ENCODE data around the gene MBNL1.
"Not testable (repeated sequence)": the region's sequence is repeated elsewhere in the genome, so short reads cannot be mapped to it uniquely, and the experiment has no call there.

Gene MBNL1

DNA sequence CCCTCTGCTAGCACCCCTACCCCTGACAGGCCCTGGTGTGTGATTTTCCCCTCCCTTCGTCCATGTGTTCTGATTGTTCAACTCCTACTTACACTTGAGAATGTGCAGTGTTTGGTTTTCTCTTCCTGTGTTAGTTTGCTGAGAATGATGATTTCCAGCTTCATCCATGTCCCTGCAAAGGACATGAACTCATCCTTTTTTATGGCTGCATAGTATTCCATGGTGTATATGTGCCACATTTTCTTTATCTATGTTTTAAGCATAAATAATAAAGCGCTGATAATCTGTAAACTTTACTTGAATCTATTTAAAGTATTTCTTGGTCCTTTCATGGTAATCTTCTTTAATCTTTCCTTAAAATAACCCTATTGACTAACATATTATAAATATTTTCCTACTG lies 128.6 kb downstream of the MBNL1 start:
- DNase-seq (ENCODE audit: low read depth in 1 of 2, low spot score in 1 of 2): not testable (repeated sequence)

- no peak for DNase-seq (ENCODE audit: low read depth in 1 of 2, low spot score in 1 of 2)
Measured at GRCh38 chr3:152398495-152398894, 129.8 kb downstream of the MBNL1 start.

- no peak for DNase-seq (ENCODE audit: low read depth in 1 of 2, low spot score in 1 of 2)
Measured at GRCh38 chr3:152399374-152399773, 130.6 kb downstream of the MBNL1 start.

DNA sequence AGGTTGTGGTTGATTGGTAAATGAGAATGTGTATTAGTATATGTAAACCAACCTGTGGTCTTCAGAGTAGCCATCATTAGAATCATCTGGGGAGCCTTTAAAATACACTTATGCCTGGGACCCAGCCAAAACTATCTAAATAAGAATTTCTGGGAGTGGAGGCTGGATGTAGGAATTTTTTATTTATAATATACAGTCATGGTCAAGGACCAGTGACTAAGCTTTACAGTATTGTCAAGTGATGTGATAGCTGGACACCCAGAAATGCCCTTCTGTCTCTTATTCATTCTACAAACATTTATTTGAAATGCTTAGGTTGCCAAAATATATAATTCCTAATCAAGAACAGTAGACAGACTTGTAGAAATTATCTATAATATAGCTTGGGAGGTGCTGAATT lies 132.2 kb downstream of the MBNL1 start:
- no peak for DNase-seq (ENCODE audit: low read depth in 1 of 2, low spot score in 1 of 2)

DNA sequence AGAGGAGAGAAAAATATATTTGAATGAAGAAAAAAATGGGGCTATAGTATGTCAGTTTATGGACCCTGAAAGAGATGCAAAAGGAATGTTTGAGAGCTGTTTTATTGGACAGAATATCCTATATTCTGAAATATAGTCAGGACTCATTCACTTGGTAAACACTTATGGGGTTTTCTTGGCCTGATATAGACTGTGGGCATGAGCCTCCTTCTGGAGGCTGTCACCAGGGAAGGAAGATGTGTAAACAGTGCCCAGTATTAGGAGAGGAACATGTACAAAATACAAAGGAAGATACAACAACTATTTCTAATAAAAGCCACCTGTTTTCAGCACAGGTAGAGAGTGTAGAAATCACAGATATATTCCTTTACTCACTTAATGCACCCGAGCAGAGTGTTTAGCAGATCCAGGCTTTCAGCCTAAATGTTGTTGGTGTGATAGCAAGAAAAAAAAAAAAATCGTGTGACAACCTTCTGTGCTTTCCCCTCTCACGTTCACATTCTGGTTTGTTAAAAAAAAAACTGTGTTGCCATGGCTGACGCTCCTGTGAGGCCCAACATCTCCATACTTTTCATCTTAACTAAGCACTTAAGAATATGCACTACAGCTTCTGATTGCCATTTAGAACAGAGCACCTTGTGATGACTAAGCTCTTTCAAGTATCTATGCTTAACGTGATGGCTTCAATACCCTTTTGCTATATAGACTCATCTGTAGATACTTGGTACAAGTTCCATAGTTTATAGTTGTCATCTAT lies 134.1 kb downstream of the MBNL1 start:
- no peak for DNase-seq (ENCODE audit: low read depth in 1 of 2, low spot score in 1 of 2)

GRCh38 chr3:152403632-152404066 lies 134.9 kb downstream of the MBNL1 start:
- DNase-seq (ENCODE audit: low read depth in 1 of 2, low spot score in 1 of 2): no peak

- no peak for DNase-seq (ENCODE audit: low read depth in 1 of 2, low spot score in 1 of 2)
Measured at GRCh38 chr3:152404976-152405375, 136.2 kb downstream of the MBNL1 start.

DNA sequence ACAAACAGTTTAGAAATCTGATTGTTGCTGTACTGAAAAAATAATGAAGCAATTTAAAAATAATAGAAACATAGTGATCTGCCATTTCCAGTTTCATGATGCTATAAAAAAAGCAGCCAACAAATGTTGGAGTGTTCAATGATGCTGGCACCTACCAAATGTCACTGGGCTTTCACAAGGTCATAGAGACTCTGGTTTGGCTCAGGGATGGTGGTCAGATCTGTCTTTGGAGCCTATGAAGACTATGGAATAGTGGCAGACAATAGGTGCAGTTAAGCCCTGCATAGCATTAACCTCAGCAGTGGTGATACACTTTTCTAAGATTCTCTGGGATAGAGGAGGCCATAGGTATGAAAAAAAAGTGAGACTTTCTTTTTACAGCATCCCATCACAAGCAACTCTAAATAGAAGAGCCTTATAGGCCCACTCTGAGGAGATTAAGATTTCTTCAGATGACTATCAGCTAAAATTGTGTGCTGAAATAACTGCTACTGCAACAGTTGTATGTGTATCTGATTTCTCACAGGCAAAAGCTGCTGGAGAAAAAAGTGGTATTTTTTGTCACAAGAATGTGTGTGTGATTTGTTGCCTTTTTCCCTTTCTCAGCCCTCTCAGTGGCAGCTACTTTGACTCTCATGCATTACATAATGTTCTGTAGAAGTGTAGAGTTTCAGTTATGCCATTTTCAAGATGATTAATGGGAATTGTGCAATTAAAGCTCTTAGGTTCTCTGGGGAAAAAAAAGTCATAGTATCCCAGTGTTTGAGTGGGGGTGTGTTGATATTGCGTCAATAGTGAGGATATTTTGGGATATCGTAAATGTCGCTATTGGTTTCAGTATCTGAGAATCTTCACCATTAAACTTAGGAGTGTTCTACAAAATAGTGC lies 137.4 kb downstream of the MBNL1 start:
- DNase-seq (ENCODE audit: low read depth in 1 of 2, low spot score in 1 of 2): no peak

- DNase-seq (ENCODE audit: low read depth in 1 of 2, low spot score in 1 of 2): no peak
Measured at GRCh38 chr3:152413240-152413639, 144.5 kb downstream of the MBNL1 start.

GRCh38 chr3:152416808-152417580 lies 148.3 kb downstream of the MBNL1 start:
- no peak for DNase-seq (ENCODE audit: low read depth in 1 of 2, low spot score in 1 of 2)

DNA sequence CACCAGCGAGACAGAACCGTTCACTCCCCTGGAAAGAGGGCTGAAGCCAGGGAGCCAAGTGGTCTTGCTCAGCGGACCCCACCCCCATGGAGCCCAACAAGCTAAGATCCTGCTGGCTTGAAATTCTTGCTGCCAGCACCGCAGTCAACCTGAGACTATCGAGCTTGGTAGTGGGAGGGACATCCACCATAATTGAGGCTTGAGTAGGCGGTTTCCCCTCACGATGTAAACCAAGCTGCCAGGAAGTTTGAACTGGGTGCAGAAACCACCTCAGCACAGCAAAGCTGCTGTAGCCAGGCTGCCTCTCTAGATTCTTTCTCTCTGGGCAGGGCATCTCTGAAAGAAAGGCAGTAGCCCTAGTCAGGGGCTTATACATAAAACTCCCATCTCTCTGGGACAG lies 151.0 kb downstream of the MBNL1 start:
- DNase-seq (ENCODE audit: low read depth in 1 of 2, low spot score in 1 of 2): no peak

DNA sequence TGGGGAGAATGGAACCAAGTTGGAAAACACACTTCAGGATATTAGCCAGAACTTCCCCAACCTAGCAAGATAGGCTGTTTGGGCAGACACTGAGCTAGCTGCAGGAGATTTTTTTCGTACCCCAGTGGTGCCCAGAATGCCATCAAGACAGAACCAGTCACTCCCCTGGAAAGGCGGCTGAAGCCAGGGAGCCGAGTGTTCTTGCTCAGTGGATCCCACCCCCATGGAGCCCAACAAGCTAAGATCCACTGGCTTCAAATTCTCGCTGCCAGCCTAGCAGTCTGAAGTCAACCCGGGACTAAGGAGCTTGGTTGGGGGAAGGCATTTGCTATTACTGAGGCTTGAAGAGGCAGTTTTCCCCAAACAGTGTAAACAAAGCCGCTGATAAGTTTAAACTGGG lies 152.4 kb downstream of the MBNL1 start:
- DNase-seq (ENCODE audit: low read depth in 1 of 2, low spot score in 1 of 2): no peak

DNA sequence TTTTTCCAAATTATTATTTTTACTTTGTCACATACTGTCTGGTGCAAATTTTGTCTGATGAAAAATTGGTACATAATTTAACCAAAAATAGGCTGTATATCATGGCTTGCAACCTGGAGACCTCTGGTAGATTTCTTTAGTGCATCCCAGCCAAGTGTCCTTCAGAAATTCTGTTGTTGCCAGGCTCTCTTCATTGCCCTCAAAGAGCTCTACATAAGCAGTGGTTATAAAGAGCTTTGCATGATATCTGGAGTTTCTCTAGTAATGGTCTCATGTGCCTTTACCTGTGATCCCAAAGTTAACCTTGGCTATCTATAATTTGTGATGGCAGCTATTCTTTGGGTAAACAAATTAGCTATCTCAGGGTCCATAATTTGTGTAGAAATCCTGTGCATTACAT lies 157.7 kb downstream of the MBNL1 start:
- DNase-seq (ENCODE audit: low read depth in 1 of 2, low spot score in 1 of 2): no peak

DNA sequence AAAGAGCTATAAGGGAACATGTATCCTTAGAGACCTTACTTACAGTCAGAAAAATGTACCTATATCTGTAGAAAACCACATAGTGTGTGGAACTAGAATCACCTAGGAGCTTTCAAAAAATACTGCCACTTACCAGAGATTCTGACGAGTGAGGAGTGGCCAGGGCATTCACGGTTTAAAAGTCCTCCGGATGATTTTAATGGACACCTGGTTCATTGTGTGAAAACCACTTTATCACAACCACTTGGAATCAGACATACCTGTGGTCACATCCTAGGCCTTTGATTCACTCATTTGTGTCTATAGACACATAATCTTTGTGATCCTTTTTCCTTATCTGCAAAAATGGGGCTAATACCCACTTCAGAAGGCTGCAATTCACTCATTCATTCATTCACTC lies 159.8 kb downstream of the MBNL1 start:
- no peak for DNase-seq (ENCODE audit: low read depth in 1 of 2, low spot score in 1 of 2)

DNA sequence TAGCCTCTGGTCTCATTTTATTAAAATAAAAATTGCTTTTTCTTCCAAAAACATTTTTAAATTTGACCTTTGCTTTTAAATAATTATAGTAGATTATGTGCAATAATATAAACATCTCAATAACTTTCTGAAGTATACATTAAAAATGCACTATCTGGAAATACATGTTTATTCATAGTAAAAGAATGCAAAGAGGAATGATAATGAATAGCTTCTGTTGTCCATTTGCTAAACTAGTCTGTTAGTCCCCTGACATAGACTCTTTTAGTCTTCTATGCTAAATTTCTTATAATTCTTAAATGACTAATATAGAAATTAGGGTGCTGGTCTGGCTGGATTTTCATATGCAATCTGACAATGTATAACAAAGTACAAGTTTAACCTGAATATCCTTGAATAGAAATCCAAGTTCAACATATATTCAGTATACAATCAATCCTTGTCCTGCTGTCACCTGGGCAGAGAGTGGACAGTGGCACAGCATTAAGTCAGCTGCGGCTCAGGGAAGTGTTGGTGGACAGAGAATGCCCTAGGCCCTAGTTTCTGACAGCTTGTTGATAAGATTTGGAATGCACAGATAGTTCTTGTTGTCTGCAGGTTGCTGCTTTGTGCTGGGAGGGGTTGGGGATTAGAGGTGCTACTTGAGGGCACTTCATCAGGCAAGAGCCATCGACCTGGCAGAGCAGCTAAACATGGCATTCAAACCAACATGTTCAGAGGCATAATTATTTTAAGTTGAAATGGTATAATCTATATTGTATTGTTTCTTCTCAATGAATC lies 161.7 kb downstream of the MBNL1 start:
- no peak for DNase-seq (ENCODE audit: low read depth in 1 of 2, low spot score in 1 of 2)

DNA sequence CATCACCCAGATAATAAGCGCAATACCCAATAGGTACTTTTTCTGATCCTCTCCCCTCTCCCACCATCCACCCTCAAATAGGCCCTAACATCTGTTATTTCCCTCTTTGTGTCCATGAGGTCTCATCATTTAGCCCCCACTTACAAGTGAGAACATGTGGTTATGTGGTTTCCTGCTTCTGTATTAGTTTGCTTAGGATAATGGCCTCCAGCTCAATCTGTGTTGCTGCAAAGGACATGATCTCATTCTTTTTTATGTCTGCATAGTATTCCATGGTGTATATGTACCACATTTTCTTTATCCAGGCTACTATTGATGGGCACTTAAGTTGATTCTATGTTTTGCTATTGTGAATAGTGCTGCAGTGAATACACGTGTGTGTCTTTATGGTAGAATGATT lies 165.4 kb downstream of the MBNL1 start:
- no peak for DNase-seq (ENCODE audit: low read depth in 1 of 2, low spot score in 1 of 2)

DNA sequence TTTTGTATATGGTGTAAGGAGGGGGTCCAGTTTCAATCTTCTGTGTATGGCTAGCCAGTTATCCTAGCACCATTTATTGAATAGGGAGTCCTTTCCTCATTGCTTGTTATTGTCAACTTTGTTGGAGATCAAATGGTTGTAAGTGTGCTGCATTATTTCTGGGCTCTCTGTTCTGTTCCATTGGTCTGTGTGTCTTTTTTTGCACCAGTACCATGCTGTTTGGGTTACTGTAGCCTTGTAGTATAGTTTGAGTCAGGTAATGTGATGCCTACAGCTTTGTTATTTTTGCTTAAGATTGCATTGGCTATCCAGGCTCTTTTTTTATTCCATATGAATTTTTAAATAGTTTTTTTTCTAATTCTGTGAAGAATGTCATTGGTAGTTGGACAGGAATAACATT lies 166.5 kb downstream of the MBNL1 start:
- not testable (repeated sequence) for DNase-seq (ENCODE audit: low read depth in 1 of 2, low spot score in 1 of 2)

DNA sequence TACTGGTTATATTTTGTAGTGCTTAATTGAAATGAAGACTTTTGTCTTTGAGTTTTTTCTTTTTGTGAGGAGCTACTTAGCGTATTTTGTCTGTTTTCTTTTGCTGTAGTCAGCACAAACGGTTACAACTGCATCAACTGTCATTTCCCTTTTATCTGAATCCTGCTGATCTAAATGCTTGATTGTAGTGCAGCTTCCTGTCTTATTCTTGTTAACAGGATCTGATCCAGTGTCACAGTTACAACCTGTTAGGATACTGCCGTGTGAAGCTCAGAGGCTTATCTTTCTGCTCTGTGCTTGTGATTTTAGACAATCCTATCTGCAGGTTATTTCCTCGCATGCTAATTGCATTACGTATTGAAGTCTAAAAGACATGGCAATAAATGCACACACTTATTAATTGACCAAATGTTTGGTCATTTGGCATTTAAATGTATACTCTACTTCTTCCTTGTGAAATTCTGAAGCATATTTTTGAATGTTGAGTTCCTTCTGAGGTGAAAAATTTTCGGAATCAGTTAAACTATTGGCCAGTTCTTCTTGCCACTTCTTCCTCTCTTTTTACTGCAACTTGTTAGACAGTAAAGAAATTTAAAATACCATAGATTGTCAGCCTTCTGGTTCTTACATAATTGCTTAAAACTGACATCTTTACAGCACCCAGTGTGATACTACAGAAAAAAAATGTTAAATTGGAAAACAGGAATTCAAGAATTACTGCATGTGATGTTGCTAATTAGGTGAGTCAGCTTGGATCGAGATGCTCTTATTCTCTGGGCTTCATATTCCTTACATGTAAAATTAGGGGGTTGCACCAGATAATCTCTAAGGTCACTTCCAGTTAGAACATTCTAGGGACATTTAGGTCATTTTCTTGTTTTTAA lies 168.2 kb downstream of the MBNL1 start:
- no peak for DNase-seq (ENCODE audit: low read depth in 1 of 2, low spot score in 1 of 2)

DNA sequence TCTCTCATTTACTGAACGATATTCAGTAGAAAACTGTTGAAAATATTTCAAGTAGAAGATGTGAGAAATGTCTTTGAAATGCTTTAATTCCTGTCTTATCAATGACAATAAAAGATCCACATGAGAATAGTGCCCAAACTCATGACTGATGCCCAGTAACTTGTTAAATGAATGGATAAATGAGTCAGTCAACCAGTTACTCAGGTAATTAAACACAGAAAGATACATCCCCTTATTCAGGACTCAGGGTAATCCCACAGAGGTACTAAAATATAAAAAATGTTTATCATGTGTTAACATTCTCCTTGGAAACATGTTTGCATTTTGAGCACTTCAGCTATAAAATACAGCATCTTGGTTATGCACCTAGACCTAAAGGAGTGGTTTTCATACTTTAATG lies 169.5 kb downstream of the MBNL1 start:
- DNase-seq (ENCODE audit: low read depth in 1 of 2, low spot score in 1 of 2): no peak

DNA sequence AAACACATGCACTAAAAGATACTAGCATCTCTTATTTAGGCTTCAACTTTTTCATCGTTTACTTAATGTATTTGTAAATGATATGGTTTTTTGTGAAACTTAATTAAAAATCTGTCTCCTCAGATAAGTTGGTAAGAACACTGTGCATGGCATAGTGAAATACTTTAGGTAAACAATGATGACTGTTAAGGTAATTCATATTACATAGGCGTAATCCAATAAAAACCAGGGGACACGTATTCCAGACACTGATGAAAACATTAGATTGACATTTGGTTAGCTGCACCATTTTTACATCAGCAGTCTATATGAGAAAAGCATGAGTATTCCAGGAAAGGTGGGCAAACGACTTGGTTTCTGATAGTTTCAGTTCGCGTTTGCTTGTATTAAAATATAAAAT lies 170.0 kb downstream of the MBNL1 start:
- DNase-seq (ENCODE audit: low read depth in 1 of 2, low spot score in 1 of 2): no peak
